ENCODE measurements around the gene CLDN17.

Gene CLDN17, protein sequence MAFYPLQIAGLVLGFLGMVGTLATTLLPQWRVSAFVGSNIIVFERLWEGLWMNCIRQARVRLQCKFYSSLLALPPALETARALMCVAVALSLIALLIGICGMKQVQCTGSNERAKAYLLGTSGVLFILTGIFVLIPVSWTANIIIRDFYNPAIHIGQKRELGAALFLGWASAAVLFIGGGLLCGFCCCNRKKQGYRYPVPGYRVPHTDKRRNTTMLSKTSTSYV

DNA sequence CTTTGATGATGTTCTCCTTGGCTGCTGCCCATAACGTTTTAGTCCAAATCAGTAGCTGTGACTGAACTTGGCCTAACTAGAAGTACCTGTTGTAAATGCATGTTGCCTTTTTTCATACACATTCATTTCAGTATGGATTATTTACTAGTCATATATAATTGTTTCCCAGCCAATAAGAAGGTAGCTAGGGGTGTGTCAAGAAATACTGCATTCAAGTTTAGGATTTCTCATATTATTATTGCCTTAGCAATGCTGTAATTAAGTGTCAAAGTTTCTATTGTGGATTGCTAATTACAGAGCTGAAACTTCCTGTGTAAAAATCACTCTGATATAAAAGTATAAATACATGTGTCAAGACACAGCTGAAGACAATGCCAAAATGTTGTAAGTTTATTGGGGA, at the start of gene CLDN17:
Gene CLDN17 (minus strand): TSS at position 101 of the 400 bp plus-strand sequence. CDS start 188 bp downstream, outside the sequence.
- DNase-seq (ENCODE audit: low read depth) = no peak

DNA sequence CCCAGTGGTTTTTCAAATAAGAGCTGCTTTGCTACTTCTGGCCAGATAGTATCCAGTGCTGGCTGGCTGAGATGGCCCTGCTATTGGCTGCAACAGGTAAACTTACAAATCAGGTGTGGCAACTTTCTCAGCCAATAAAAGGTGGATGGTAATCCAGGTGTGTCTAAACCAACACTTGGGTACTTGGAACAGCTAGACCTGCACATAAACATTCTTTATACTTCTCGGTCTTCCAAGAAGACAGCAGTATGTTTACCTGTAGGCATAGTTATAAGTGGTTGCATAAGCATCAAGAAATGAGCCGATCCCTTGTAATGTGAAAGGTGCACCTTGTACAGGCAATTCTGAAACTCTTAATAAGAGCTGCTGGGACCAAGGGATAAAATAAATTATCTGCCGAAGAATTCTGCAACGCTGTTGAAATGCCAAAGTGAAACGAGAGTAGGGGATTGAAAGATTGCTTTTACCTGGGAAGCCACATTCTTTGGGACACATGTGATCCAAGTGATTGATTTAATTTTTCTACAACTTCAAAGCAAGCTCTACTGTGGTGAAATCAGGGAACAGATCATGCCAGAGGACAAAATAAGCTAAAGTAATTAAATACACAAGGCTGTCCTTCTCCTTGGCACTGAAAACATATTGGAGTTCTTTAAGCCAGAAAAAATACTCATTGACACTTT, 49.6 kb upstream of the CLDN17 start, which contains the start of gene CLDN8:
Gene CLDN8 (minus strand): TSS at position 57 of the 683 bp plus-strand sequence. CDS start 172 bp downstream, outside the sequence.
- no peak for DNase-seq (ENCODE audit: low read depth)

DNA sequence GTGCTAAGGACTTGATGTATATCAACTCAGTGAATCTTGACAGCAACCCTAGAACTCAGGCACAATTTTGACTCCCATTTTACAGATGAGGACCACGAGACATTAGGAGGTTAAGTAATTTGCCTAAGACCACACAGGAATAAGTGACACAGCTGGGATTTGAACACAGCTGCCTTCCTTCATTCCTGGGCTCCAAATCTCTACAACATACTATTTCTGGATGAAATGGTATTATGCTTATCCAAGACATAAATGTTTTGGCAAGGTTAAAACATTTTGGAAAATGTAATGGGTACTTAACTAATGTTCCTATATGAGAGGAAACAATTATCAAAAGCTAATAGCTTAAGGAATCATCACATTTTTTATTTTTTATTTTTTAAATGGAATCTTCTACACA, 44.5 kb upstream of the CLDN17 start:
- no peak for DNase-seq (ENCODE audit: low read depth)

DNA sequence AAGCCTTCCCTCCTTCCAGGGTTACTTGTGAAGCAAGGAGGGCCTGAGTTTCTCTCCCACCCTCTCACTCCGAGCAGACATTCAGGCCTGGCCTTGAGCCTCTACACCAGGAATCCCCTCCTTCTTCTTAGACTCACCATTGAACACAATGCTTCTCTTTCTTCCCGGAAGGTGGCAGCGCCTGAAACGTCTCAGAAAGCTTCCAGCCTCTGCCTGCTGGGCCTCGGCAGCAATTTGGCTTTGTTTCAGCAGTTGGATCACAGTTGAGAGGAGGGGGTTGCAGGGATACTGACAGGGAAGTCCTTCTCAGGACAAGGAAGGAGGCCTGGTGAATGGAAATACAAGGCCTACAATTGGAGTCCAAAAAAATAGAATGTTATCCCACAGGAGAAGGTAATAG, 43.0 kb upstream of the CLDN17 start:
- DNase-seq (ENCODE audit: low read depth) = no peak

DNA sequence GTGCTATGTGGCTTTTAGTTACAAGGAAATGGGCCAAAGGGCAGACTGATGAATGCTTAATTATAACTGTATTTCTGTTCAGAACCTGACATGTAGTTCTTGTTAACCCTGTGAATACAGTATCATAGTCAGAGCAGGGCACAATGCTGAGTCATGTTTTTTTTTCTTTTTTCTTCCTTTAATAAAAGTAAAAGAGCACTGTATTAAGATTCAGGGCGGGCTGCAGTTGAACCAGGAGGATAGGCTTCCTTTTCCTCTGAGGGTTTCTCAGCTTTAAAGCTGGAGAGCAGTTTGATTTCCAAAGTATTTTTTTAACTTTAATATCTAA, 40.6 kb upstream of the CLDN17 start:
- DNase-seq (ENCODE audit: low read depth) = no peak

DNA sequence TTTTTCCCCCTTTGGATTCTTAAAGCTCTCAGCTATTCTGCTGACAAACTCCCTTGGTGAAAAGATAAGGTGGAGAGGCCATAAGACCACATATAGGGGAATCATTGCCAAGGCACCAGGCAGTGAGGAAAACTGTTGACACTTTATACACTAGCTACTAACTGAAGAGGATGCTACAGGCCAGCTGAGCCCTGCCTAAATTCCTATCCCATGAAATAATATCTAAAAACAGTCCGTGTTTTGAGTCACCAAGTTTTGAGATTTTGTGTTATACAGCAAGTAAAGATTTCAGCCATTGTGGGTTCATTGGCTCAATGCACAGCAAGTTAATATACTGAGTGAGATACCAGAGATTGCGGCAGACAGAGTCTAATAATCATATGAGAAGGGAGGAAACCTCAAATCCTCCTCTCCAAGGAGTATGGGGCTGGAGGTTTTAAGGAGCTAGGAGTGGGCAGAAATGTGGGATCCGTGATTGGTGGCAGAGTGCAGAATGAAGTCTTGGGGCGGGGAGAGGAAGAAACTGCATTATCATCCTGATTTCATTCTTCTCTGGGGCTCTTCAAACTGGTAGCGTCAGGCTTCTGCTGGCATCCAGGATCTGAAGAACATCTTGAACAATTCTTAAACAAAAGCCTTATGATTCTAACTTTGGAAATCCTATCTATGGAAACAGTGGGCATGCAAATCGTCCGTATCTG, 40.1 kb upstream of the CLDN17 start:
- no peak for DNase-seq (ENCODE audit: low read depth)

DNA sequence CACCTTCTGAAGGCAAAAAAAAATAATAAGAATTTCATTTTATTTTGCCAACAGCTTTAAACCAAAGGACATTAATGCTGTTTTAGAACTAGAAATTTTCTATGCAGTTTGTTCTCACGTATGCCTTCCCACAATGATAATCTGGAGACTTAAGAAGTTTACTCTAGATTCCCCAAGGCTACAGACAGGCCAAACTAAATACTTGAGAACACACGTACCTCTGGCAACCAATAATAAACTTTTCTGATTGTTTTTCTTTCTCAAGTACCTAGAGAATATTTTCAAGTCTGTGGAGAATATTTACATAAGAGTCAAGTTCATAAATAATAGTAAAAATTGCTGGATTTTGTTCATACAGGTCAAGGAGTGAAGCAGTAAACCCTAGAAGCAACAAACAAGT, 33.4 kb upstream of the CLDN17 start:
- DNase-seq (ENCODE audit: low read depth) = no peak

DNA sequence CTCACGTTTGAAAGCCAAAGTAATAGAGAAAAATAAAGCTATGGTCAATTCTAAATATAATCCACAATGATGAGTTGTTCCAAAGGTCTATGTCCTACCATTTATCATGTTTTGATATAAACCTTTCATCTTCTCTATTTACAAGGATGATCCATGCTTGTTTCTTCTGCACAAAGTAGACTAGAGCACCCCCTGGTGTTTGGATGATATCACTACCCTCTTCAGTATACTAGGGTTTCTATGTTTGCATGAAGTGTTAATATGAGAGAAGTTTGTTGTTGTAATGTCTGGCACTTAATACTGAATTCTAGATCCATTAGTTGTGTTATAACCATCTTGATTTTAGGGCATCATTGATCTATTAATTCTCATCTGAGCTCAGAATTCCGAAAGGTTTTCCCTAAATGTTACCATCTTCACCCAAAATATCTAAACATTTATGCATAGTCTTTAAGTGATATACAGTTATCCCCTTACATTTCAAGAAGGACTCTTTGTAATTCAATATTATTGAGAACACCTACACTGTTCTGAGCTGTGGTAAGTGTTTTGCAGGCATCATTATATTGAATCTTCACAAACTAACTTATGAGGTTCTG, 28.2 kb upstream of the CLDN17 start:
- no peak for DNase-seq (ENCODE audit: low read depth)

DNA sequence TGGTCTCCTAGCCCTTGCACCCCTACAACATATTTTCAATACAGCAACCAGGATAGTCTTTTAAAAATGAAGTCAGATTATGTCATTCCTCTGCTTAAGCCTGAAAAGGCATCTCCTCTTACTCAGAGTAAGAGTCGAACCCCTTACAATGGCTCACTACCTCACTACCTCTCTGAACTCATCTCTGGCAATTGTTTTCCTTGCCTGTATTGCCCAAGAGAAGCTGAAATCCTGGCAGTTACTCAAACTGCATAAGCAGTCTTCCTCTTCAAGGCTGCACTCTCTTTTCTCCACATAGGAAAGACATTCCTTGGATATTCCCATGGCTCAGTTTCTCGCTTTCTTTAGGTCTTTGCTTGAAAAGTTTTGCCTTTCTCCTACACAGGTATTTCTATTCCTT, 26.6 kb upstream of the CLDN17 start:
- no peak for DNase-seq (ENCODE audit: low read depth)

DNA sequence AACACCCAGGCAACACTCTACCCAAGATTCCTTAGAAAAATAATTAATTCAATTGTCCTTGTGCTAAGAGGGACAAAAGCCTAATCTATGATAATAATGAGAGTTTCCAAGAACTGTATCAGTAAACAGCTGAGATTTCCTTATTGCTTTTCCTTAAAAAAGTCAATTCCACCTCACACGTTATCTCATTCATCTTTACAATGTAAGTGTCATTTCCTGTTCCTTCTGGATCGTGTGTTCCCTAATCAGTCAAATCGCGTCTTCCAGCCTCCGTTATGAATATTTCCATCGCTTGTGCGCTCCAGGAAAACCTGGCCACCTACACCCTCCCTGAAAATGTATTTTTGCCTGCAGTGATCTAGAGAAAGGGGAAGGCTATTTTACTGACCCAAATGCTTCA, 23.9 kb upstream of the CLDN17 start:
- no peak for DNase-seq (ENCODE audit: low read depth)

DNA sequence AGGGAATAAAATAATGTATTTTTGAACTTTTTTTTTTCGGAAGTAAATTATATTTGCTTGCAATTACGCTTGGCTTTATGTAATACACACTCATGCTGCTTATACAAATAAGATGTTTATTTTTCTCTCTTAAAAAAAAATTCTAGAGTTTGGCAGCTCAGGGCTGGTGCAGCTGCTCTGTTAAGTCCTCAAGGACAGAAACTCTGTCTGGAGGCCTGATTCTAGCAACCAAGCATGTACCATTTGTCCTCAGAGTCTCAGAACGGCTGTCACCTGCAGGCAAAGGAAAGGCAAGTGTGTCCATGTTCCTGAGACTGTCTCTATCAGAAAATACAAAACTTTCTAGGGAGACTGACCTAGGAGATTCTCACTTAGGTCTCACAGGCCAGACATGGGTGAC, 23.2 kb upstream of the CLDN17 start:
- DNase-seq (ENCODE audit: low read depth) = no peak

DNA sequence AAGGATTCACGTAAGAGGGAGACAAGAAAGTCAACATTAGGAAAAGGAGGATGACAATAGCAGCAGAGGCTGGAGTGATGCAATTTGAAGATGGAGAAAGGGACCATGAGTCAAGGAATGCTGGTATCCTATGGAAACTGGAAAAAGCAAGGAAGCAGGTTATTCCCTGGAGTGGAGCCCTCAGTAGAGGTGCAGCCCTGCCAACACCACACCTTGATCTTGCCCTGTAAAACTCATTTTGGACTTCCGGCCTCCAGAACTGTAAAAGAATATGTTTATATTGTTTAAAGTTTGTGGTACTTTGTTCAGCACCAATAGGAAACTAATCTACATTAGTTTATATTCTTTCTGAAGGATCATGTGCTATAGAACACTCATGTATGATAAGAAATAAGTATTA, 19.6 kb upstream of the CLDN17 start:
- no peak for DNase-seq (ENCODE audit: low read depth)

DNA sequence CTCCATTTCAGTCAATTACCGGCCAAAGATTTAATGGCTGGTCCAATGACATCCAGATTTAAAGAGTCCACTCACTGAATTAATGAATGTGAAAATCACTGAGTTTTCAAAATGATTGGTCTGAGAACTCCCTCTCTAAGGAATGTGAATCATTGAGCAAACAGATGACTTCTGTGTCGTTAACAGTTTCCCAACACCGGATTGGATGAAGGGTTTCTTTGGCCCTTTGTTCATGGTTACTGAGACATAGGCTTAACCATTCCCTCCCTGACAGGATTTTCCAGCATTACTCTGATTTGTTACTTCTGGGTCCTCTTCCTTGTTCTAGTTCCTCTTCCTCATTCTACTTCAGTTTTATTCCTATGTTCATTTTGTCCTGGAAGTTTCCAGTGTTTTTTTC, 1.5 kb upstream of the CLDN17 start:
- no peak for DNase-seq (ENCODE audit: low read depth)

DNA sequence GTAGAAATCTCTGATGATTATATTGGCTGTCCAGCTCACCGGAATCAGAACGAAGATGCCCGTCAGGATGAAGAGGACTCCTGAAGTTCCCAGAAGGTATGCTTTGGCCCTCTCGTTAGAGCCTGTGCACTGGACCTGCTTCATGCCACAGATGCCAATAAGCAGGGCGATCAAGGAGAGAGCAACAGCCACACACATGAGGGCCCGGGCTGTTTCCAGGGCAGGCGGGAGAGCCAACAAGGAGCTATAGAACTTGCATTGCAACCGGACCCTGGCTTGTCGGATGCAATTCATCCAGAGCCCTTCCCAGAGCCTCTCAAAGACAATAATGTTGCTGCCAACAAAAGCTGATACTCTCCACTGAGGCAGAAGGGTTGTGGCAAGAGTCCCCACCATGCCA, 434 bp downstream of the CLDN17 start:
- DNase-seq (ENCODE audit: low read depth) = no peak

DNA sequence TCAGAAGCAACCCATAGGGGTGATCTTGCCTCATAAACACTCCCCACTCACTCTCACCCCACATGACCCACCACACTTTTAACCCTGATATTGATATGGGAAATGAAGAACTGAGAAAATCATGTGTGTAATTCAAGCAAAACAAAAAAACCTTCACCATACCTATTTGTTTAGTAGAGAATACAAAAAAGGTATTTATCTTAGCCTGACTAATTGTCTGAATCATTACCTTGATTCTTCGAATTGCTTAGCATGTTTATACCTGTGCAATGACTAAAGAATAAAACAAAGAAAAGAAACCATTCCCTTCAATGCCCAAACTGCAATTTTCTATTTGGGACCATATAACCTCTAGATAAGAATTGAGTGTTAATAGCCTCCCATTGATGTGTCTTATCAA, 1.8 kb downstream of the CLDN17 start:
- no peak for DNase-seq (ENCODE audit: low read depth)

DNA sequence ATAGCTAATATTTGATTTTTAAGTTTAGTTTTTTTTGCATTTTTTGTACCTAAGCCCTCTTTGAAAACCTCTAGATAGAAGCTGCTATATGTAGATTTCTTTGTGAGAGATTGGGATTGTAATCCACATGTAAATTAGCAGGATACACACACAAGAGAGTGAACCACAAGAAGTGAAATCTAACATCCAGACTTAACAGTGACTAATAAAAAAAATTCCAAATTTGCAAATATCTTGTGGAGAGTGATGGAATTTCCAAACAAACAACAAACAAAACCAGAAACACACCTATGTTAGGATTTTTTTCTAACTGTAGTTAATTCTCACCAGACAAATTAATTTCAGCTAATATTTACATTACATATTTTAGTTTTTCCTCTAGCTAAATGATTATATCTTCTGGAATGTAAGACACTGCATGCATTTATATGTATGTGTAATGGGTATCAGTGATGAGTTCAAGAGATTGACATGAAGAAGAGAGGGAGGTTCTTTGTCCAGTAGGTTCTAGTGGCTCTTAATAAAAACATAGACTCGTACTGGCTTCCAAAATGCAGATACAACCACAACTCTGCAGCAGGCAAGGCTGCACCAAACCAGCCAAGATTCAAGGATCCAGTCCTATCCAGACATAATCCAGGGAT, 12.8 kb downstream of the CLDN17 start:
- DNase-seq (ENCODE audit: low read depth) = no peak

DNA sequence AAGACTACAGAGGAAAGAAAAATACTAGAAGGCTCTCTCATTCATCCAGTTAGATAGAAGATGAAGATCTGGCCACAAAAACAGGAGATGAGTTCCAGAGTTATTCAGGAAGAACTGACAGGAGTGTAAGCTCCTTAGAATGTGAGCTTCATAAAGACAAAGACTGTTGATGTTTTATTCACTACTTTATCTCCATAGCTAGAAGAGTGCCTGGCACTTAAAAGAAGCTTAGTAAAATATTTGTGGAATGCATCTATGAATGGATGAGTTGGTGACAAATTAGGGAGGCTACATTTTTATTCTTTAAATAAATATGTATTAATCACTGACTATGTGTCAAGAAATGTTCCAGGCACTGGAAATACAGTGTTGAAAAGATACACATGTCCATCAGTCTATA, 13.8 kb downstream of the CLDN17 start:
- DNase-seq (ENCODE audit: low read depth) = no peak

DNA sequence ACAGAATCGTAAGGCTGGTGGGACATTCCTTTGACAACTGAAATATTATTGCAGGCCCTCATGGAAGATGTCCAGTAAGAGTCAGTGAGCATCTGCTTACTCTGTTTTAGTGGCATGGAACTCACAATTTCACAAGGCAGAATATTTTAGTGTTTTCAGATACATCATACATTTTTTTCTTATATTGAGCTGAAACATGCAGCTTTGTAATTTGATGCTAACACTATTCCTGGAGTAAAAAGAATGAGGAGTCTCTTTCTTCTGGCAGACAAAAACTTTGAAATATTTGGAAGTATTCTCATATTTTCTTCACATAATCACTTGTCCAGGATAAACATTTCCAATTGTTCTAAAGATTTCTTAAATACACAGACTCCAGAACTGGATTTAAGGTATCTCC, 17.7 kb downstream of the CLDN17 start:
- DNase-seq (ENCODE audit: low read depth) = no peak

DNA sequence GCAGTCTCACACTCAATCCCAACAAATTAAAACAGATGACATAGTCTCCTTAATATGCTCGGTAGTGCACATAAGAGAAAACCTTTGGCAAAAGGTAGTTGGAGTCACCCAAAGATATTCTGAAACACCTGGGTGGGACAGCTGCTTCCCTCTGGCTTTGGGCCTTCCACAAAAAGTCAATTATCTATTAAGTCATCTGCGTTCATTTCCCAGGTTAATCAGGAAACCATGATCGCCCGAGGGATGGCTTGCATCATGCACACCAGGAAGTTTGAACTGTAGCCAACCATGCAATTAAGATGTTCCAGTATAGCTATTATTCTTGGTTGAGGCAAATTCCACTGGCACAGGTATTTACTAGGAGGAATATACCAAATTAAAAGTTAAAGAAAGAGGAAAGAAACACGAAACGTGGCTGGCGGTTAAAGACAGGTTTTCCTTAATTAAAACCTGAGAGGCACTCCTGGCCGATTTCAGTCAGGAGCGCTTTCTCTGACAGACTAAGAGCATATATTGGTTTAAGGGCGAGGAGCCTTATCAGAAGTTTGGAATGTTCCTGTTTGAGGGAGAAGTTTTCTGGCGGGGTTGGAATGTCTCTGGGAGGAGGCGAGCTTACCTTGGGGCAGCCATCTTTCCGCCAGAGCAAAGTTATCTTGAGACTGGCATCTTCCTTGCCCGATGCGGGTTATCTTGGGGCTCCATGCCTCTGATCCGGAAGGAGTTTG, 19.9 kb downstream of the CLDN17 start:
- no peak for DNase-seq (ENCODE audit: low read depth)

DNA sequence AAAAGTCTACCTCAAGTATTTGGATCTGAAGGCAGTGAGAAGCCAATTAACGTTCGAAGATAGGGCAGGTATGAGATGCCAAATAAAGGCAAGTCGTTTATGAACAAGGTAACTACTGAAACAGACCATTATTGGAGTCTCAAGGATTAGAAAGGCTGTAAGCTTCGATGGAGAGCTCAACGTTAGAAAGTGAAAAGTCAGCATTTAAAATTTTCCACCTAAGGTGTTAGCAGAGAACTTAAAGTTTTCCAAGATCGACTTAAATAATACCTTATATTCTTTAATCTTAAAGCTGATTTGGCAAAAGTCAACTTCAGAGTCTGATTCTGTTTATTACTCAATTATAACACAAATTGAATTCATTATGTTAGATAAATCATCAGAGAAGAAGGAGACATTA, 28.1 kb downstream of the CLDN17 start:
- no peak for DNase-seq (ENCODE audit: low read depth)

DNA sequence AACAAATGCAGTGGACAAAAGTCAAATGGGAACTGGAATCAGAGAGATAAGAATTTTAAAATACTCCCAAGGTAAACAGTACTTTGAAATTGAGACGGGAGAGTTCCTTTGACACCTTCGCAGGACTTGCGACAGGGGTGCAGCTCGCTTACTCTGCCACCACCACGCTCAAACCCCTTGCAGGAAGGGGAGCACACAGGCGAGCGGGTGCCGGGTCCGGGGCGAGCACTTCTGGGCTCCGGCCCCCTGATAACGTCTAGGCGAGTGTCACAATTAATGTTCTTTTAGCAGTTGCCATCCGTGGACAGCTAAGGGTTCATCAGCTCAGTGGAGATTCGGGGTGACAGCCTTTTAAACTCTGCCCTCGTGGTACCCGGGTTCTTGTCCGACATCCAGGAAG, 37.4 kb downstream of the CLDN17 start:
- no peak for DNase-seq (ENCODE audit: low read depth)

DNA sequence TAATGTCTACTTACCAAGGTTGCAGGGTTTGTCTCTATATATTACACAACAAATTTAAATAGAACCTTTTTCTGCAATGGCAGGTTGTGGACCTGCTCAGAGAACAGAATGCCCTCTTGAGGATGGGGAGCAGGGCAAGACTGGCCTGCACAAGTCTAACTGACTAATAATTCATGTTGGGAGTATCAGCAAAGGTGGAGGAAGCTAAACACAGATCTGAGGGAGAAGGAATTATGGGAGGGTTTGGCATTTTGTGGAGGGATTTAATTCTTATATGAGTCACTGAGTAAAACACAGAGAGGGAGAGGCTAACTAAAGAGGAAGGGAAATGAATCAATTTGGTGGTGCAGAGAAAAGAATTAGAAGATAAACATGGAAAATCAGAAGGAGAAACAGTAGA, 40.0 kb downstream of the CLDN17 start:
- DNase-seq (ENCODE audit: low read depth) = no peak

Data from stimulated activated CD8-positive, alpha-beta memory T cell treated with anti-CD3 and anti-CD28 coated beads, Interleukin-15, amount 100 ng/mL, for 1 hour (primary cell).